RWPE1 (cell line): ENCODE results near the gene OR51A4.

Experiments
- CTCF ChIA-PET: fragments of 350-600 bp; sonication (Branson Sonifier 250); formaldehyde crosslinking; extraction: SDS; loops from one replicate; lab custom pipeline; 2021; lab: Yijun Ruan, JAX
- POLR2A ChIA-PET: fragments of 400-600 bp; formaldehyde crosslinking; extraction: SDS; loops from one replicate; lab custom pipeline; 2020; ENCODE audit warnings: antibody characterized with exemption; ENCODE audit not compliant: low non-redundant PET; lab: Yijun Ruan, JAX
- DNase-seq: peaks from one replicate; pipeline ENCODE4 v3.0.0; 2012; ENCODE audit warnings: low spot score
- H3K27ac ChIP-seq: fragments of 450-650 bp; 2 replicates; pipeline ENCODE4 v1.5.1; 2017
- TF ChIP-seq, protein P1 (sequence below): fragments of 450-650 bp; conservative IDR thresholded peaks from 2 replicates; pipeline ENCODE4 v1.5.1; 2017; ENCODE audit warnings: low read depth, mild to moderate bottlenecking

The OR51A4 gene

DNA sequence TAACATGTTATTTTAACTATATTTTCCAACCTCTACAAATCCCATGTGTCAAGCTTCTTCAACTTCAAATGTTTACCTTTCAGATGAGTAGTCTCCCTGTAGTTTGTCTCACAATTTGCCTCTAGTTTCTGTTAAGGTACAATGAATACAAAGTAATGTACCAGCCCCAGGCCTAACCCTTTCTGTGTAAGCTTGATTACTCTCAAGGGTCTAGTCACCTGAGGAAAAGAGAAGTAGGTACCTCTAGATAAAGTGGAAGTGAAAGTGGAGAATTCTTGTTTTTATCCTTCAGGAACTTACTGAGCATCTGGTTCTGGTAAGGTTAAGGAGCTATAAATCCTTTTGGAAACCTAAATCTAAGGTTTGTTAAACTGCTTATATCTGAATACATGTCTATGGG lies 43.9 kb downstream of the OR51A4 start, which contains the start of gene OR51A7:
TSS of gene OR51A7 (plus strand) at position 300 of the 400 bp plus-strand sequence. CDS start 3,587 bp downstream, outside the sequence.
- POLR2A ChIA-PET, result no interaction called here
- no peak for DNase-seq
- CTCF ChIA-PET, result no interaction called here
- TF ChIP-seq, protein P1, sequence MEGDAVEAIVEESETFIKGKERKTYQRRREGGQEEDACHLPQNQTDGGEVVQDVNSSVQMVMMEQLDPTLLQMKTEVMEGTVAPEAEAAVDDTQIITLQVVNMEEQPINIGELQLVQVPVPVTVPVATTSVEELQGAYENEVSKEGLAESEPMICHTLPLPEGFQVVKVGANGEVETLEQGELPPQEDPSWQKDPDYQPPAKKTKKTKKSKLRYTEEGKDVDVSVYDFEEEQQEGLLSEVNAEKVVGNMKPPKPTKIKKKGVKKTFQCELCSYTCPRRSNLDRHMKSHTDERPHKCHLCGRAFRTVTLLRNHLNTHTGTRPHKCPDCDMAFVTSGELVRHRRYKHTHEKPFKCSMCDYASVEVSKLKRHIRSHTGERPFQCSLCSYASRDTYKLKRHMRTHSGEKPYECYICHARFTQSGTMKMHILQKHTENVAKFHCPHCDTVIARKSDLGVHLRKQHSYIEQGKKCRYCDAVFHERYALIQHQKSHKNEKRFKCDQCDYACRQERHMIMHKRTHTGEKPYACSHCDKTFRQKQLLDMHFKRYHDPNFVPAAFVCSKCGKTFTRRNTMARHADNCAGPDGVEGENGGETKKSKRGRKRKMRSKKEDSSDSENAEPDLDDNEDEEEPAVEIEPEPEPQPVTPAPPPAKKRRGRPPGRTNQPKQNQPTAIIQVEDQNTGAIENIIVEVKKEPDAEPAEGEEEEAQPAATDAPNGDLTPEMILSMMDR, result no peak
- H3K27ac ChIP-seq, result no peak within 1 kb of the TSS
